Neural progenitor cell (in vitro differentiated cells): ENCODE data around the gene TEX14.

Source experiments
- EZH2 ChIP-seq: fragments of 200-600 bp; sonication (generic); IDR thresholded peaks from 2 replicates; pipeline ENCODE4 v1.6.1; 2017; ENCODE audit warnings: antibody characterized with exemption, mild to moderate bottlenecking, moderate library complexity
- EZH2phosphoT487 ChIP-seq: fragments of 200-600 bp; sonication (generic); IDR thresholded peaks from 2 replicates; pipeline ENCODE4 v1.6.1; 2017; ENCODE audit warnings: antibody characterized with exemption
- TF ChIP-seq, protein P1 (sequence below): fragments of 200-600 bp; sonication (generic); IDR thresholded peaks from 2 replicates; pipeline ENCODE4 v1.5.1; 2017; ENCODE audit warnings: antibody characterized with exemption, mild to moderate bottlenecking

DNA sequence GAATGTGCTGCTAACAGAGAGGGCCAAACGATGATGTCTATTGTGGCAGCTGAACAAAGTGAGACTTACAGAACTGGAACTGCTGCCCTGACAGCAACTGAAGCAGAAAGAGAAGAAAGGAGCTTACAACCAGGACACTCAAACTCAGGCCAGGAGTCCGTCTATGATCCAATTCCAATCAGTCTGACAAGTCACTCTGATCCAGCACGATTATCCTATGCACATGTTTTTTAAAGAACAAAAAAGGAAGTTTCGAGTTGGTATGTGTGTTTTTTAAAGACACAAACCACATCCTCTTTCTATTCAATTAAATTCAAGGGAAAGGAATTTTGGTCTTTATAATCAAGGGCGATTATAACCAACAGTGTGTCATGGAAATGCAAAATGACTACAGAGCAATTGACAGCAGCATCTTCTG, 135.0 kb downstream of the TEX14 start:
- TF ChIP-seq, protein P1, sequence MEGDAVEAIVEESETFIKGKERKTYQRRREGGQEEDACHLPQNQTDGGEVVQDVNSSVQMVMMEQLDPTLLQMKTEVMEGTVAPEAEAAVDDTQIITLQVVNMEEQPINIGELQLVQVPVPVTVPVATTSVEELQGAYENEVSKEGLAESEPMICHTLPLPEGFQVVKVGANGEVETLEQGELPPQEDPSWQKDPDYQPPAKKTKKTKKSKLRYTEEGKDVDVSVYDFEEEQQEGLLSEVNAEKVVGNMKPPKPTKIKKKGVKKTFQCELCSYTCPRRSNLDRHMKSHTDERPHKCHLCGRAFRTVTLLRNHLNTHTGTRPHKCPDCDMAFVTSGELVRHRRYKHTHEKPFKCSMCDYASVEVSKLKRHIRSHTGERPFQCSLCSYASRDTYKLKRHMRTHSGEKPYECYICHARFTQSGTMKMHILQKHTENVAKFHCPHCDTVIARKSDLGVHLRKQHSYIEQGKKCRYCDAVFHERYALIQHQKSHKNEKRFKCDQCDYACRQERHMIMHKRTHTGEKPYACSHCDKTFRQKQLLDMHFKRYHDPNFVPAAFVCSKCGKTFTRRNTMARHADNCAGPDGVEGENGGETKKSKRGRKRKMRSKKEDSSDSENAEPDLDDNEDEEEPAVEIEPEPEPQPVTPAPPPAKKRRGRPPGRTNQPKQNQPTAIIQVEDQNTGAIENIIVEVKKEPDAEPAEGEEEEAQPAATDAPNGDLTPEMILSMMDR = no peak
- TF ChIP-seq EZH2 (no peak), EZH2phosphoT487 (no peak)
